A673 (cell line): Measurements from ENCODE around the gene SPRED2. TPM values are rescaled to one million over a fixed set of nuclear protein-coding genes. Genes with fewer than 3 reads are reported as not detected.

Source experiments
- BruUV-seq: library from RNA; stranded (reverse); fragments of 400-500 nt; replicated peaks from 2 replicates; lab custom pipeline; 2021; lab: Mats Ljungman, UMichigan
- CTCF ChIA-PET: fragments of 300-600 bp; sonication (Branson Sonifier 250); formaldehyde crosslinking; loops from one replicate; lab custom pipeline; 2022; ENCODE audit warnings: antibody characterized with exemption; lab: Charles Lee
- POLR2A ChIA-PET: fragments of 300-600 bp; sonication (Branson Sonifier 250); formaldehyde crosslinking; loops from one replicate; lab custom pipeline; 2022; ENCODE audit warnings: antibody characterized with exemption; ENCODE audit not compliant: low non-redundant PET; lab: Charles Lee
- DNase-seq: peaks from one replicate; pipeline ENCODE4 v3.0.0-alpha.2; 2015; ENCODE audit warnings: low spot score
- H3K27ac ChIP-seq: fragments of 200-600 bp; sonication (generic); 2 replicates; pipeline ENCODE4 v1.5.1; 2016; ENCODE audit warnings: mixed run types, low read depth, mild to moderate bottlenecking, mixed read lengths, antibody characterized with exemption, low read length; ENCODE audit not compliant: poor library complexity, severe bottlenecking
- H3K27me3 ChIP-seq: fragments of 200-600 bp; sonication (generic); replicated peaks from 2 replicates; pipeline ENCODE4 v1.6.1; 2017; ENCODE audit warnings: mixed run types, low read depth, mild to moderate bottlenecking, mixed read lengths, antibody characterized with exemption, low read length; ENCODE audit not compliant: insufficient read depth, poor library complexity
- H3K36me3 ChIP-seq: fragments of 200-600 bp; sonication (generic); 2 replicates; pipeline ENCODE4 v1.6.1; 2016; ENCODE audit warnings: mixed run types, mild to moderate bottlenecking, mixed read lengths, antibody characterized with exemption, low read length; ENCODE audit not compliant: insufficient read depth, poor library complexity, severe bottlenecking
- H3K4me1 ChIP-seq: fragments of 200-600 bp; sonication (generic); 2 replicates; pipeline ENCODE4 v1.6.1; 2017; ENCODE audit warnings: mixed run types, mild to moderate bottlenecking, mixed read lengths, antibody characterized with exemption, low read length; ENCODE audit not compliant: insufficient read depth, poor library complexity, severe bottlenecking
- H3K4me3 ChIP-seq: fragments of 200-600 bp; sonication (generic); 2 replicates; pipeline ENCODE4 v1.5.1; 2016; ENCODE audit warnings: low read depth, mixed run types, mild to moderate bottlenecking, mixed read lengths, low read length; ENCODE audit not compliant: poor library complexity, severe bottlenecking
- H3K9me3 ChIP-seq: fragments of 200-600 bp; sonication (generic); 2 replicates; pipeline ENCODE4 v1.6.1; 2016; ENCODE audit warnings: mixed run types, low read depth, mild to moderate bottlenecking, mixed read lengths, antibody characterized with exemption, low read length; ENCODE audit not compliant: poor library complexity, severe bottlenecking
- CTCF ChIP-seq: fragments of 300-800, 200-600 bp; sonication (generic); conservative IDR thresholded peaks from 2 replicates; pipeline ENCODE4 v1.5.1; 2017; ENCODE audit warnings: low read depth, mild to moderate bottlenecking, antibody characterized with exemption, low read length, moderate library complexity, mixed read lengths
- EZH2 ChIP-seq: fragments of 200-600 bp; sonication (generic); IDR thresholded peaks from 2 replicates; pipeline ENCODE4 v1.6.1; 2017; ENCODE audit warnings: borderline replicate concordance, low read depth, mild to moderate bottlenecking, mixed read lengths, antibody characterized with exemption, low read length; ENCODE audit not compliant: poor library complexity, severe bottlenecking
- intact Hi-C: fragments of 100-400 bp; cut with micrococcal nuclease; formaldehyde crosslinking; loops from one replicate; pipeline ENCODE4 v1.10.0; 2022; ENCODE audit not compliant: unreplicated experiment
- total RNA-seq: library from RNA; stranded (reverse); gene quantifications from 2 replicates; pipeline ENCODE4 v1.2.3, GENCODE V29; 2021

Gene SPRED2
- total RNA-seq, 1 experiment from 2014 or later, result 79.4 TPM

GRCh38 chr2:65351948-65352595, 80.3 kb downstream of the SPRED2 start:
- CTCF ChIA-PET, result interaction anchor here (0.5 kb wide), 1 partner anchor 131 kb away, joined by 5 read pairs; no protein-coding TSS in a partner anchor
- no peaks in the 10 kb centered on the region for H3K27me3 ChIP-seq
- POLR2A ChIA-PET, result no interaction called here
- H3K36me3 ChIP-seq, result no peaks in the 10 kb centered on the region
- peaks cover 59% of the 10 kb centered on the region for H3K4me1 ChIP-seq
- no peak for DNase-seq
- no TSS peak for BruUV-seq
- no peak overlapping the region for H3K4me3 ChIP-seq
- intact Hi-C loops, result loop anchor here (2.0 to 5.0 kb wide), 2 partner anchors 15 to 80 kb away; partner anchors contain the start of gene SPRED2
- H3K9me3 ChIP-seq, result no peaks in the 10 kb centered on the region
- peak overlapping the region; percentile 9 for H3K27ac ChIP-seq
- no peak for TF ChIP-seq EZH2

- DNase-seq, result peak; percentile 89
- H3K36me3 ChIP-seq, result no peaks in the 10 kb centered on the region
- H3K27me3 ChIP-seq, result no peaks in the 10 kb centered on the region
- peak overlapping the region; percentile 8 for H3K4me3 ChIP-seq
- CTCF ChIA-PET, result interaction anchor here (0.5 kb wide), 1 partner anchor 132 kb away, joined by 5 read pairs; no protein-coding TSS in a partner anchor
- TF ChIP-seq CTCF (no peak), EZH2 (no peak)
- H3K4me1 ChIP-seq, result peaks cover 59% of the 10 kb centered on the region
- no peaks in the 10 kb centered on the region for H3K9me3 ChIP-seq
- peak overlapping the region; percentile 59 for H3K27ac ChIP-seq
- no TSS peak for BruUV-seq
- POLR2A ChIA-PET, result no interaction called here
- intact Hi-C loops, result loop anchor here (2.0 to 5.0 kb wide), 2 partner anchors 15 to 81 kb away; partner anchors contain the start of gene SPRED2
Measured at GRCh38 chr2:65351234-65351947, 81.0 kb downstream of the SPRED2 start.

GRCh38 chr2:65350651-65351056, 81.7 kb downstream of the SPRED2 start:
- no TSS peak for BruUV-seq
- DNase-seq, result peak; percentile 60
- POLR2A ChIA-PET, result no interaction called here

More at GRCh38 chr2:65350651-65351056, 81.7 kb downstream of the SPRED2 start:
- Histone ChIP-seq H3K4me3 (peak overlapping the region; percentile 8), H3K27ac (peak overlapping the region; percentile 59), H3K36me3 (no peaks in the 10 kb centered on the region), H3K4me1 (peaks cover 55% of the 10 kb centered on the region), H3K27me3 (no peaks in the 10 kb centered on the region), H3K9me3 (no peaks in the 10 kb centered on the region)
- TF ChIP-seq CTCF (peak; percentile 45; the same call in 1 of the 2 replicates), EZH2 (no peak)
- intact Hi-C loops, result loop anchor here (2.0 to 5.0 kb wide), 2 partner anchors 16 to 82 kb away; partner anchors contain the start of gene SPRED2
- CTCF ChIA-PET, result no interaction called here
